LNCAP (cell line): Measurements from ENCODE around the gene LMBR1L.

Source experiments
- TF ChIP-seq, protein P1 (sequence below): fragments of 450-650 bp; IDR thresholded peaks from 2 replicates; pipeline ENCODE4 v1.5.1; 2017; ENCODE audit warnings: mild to moderate bottlenecking

The LMBR1L gene

GRCh38 chr12:49137476-49137875 is 26.8 kb upstream of the LMBR1L start:
- TF ChIP-seq, protein P1, sequence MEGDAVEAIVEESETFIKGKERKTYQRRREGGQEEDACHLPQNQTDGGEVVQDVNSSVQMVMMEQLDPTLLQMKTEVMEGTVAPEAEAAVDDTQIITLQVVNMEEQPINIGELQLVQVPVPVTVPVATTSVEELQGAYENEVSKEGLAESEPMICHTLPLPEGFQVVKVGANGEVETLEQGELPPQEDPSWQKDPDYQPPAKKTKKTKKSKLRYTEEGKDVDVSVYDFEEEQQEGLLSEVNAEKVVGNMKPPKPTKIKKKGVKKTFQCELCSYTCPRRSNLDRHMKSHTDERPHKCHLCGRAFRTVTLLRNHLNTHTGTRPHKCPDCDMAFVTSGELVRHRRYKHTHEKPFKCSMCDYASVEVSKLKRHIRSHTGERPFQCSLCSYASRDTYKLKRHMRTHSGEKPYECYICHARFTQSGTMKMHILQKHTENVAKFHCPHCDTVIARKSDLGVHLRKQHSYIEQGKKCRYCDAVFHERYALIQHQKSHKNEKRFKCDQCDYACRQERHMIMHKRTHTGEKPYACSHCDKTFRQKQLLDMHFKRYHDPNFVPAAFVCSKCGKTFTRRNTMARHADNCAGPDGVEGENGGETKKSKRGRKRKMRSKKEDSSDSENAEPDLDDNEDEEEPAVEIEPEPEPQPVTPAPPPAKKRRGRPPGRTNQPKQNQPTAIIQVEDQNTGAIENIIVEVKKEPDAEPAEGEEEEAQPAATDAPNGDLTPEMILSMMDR = no peak

GRCh38 chr12:49133590-49133989 is 22.9 kb upstream of the LMBR1L start:
- TF ChIP-seq, protein P1 = no peak

DNA sequence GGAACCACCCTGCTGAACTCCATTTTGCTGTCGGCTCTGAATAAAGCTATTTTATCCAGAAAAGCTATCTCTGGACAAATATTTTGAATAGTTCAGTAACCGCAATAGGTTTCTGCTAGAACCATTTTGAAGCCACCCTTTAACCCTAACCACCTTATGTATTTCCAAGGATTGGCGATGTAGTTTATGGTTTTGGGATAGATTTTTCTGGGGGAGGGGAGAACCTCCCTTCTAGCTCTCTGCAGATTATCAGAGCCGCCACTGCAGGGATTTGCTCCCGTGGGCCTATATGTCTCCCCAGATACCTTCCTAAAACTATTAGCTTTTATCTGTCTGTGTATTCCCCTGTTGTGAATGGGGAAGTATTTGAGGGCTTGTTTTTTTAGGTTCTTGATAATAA is 22.4 kb upstream of the LMBR1L start:
- TF ChIP-seq, protein P1 = no peak

DNA sequence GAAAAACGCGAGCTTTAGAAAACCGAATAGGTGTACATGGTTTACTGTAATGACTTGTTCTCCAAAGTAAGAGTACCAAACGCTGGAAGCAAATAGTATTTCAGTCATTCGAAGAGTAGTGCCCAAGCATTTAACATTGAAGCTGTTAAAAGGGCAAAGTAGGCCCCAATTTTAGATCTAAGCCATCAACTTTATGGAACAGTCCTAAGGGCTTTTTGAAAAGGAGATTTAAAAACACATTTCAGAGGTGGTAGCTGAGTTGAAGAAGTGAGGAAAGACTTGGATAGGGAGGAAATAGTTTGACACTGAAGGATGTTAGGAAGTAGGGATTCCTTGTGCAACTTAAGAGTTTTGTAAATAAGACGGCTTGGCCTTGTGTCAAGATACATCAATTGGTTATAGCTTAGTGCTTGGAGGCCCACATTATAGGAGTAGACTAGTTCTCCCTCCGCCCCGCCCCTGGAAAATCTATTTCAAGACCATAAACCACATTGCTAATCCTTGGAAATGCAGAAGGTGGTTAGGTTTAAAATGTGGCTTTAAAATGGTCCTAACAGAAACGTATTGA is 21.3 kb upstream of the LMBR1L start:
- TF ChIP-seq, protein P1 = no peak

- TF ChIP-seq, protein P1 = no peak
Measured at GRCh38 chr12:49131051-49131893, 20.6 kb upstream of the LMBR1L start, which contains the start of gene TUBA1B. TUBA1B (minus strand) TSS chr12:49131395; CDS start chr12:49131300, 95 bp downstream.

DNA sequence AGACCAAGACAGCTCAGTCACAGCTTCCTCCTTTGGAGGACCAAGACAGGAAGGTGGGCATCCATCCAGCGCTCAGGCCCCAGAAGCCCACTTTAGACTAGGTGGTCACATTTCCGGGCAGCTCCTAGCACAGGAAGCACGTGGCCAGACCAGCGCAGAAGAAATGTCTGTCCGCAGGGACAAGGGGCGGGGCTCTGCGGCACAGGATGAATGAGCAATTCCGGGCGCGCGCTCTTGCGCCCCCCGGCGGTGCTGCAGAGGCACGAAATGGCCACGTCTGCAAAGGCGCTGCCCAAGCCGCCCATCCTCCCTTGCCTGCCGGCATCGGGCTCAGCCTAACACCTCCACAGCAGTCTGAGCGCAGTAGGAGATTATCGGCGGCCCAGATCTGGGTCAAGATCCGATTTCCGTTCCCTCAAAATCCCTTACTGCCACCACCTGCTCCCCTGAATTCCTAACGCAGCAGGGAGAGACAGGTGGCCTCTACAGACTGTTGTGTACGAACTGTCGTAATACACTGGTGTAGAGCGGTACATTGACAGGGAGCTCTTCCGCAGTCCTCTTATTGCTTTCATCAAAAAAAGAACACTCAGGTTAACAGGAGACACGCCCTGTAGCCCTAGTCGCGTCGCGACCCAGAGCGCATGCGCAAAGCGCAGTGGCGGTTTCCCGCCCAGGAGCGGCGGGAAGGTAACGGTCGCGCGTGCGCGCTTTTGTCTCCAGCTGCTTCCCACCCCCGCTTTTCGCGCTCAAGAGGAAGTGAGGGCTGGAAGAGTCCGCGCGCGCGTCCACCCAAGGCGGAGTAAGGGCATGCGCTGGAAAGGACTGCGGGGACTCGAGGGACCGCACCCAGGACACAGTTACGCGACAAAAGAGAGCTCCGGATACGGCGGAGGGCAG is 19.8 kb upstream of the LMBR1L start:
- TF ChIP-seq, protein P1 = peak; percentile 95
